Left hindlimb (tissue), 1 donor: Measurements from ENCODE around the gene FNBP1.

Experiments used
- DNase-seq: peaks from one replicate; pipeline ENCODE4 v3.0.0-alpha.2; 2018

Gene FNBP1

DNA sequence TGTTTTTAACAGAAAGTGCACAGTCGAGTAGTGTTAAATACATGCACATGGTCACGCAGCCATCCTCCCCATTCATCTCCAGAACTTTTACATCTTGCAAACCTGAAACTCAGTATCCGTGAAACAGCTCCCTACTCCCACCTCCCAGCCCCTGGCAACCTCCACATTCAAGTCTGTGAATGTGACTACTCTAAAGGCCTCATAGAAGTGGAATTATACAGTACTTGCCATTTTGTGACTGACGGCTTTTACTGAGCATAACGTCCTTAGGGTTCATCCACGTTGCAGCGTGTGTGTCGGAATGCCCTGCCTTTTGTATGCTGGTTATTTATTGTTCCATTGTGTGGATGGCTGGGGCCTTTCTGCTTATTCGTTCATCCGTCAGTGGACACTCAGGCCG, 171.9 kb downstream of the FNBP1 start:
- no peak for DNase-seq

DNA sequence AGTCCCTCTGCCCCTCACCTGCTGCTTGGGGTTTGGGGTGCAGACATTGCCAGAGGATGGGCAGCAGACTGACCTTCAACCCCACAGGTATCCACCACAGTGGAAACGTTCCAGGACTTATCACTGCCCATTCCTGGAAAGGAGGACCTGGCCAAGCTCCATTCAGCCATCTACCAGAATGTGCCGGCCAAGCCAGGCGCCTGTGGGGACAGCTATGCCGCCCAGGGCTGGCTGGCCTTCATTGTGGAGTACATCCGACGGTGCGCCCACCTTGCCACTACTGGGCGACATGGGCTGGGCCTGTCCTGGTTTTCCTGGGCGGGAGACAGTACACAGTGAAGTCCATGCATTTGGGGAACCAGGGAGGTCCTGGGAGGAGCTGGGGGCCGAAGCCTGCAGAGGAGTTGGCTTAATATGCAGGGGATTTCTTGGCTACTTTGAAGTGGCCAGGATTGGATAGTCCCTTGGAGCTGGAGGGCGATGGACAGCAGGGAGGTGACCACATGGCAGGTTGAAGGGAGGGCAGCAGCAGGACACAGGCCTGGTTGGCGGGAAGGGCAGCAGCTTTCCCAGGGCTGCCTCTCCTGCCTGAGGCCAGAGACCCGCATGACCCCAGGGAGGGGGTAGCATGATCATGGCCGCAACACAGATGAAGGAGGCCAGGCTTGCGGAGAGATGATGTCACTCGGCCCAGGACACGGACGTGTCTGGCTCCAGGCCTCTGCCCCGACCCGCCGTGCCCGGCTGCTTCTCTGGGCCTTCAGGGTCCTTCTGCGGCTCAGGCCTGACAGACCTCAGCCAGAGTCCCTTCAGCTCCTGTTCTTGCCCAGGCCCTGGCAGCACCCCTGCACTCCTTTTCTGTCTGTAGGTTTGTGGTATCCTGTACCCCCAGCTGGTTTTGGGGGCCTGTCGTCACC, 173.1 kb downstream of the FNBP1 start:
- DNase-seq: no peak

DNA sequence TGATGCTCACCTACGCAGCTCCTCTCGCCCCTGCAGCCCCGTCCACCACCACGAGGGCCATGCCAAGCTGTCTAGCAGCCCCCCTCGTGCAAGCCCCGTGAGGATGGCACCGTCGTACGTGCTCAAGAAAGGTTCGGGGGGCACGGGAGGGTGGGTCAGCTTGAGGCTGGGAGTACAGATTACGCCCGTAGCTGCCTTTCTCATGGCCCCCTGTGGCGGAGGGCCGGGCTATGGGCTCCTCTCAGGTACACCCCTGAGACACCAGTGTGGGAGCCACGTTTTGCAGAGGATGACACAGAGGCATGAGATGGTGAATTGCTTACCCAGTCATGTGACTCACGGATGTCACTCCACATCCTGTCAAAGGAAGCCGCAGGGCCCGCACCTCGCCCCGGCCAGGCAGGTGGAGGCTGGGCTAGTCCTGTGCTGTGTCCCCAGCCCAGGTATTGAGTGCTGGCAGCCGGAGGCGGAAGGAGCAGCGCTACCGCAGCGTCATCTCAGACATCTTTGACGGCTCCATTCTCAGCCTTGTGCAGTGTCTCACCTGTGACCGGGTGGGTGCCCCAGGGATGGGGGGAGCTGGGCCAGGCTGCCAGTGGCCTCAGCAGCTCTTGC, 174.0 kb downstream of the FNBP1 start:
- no peak for DNase-seq

DNA sequence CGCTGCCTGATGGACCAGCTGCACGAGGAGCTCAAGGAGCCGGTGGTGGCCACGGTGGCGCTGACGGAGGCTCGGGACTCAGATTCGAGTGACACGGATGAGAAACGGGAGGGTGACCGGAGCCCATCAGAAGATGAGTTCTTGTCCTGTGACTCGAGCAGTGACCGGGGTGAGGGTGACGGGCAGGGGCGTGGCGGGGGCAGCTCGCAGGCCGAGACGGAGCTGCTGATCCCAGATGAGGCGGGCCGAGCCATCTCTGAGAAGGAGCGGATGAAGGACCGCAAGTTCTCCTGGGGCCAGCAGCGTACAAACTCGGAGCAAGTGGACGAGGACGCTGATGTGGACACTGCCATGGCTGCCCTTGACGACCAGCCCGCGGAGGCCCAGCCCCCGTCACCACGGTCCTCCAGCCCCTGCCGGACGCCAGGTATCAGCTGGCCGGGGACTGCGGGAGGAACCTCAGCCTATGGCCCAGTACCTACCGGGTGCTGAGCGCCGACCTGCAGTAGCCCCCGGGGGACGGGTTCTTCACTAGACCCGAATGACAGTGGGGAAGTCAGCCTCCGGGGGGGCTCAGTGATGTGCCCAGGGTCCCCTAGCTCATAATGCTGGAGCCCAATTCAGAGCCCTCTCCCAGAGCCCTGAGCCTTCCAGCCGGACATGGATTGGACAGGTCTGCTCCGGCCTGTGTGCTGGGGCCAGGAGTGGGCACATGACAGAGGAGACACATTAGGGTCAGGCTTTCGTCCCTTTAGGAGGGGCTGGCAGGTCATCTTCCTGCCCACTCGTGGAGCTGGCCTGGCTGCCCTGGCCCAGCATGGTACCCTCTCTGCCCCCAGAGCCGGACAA, 174.7 kb downstream of the FNBP1 start:
- DNase-seq: no peak

DNA sequence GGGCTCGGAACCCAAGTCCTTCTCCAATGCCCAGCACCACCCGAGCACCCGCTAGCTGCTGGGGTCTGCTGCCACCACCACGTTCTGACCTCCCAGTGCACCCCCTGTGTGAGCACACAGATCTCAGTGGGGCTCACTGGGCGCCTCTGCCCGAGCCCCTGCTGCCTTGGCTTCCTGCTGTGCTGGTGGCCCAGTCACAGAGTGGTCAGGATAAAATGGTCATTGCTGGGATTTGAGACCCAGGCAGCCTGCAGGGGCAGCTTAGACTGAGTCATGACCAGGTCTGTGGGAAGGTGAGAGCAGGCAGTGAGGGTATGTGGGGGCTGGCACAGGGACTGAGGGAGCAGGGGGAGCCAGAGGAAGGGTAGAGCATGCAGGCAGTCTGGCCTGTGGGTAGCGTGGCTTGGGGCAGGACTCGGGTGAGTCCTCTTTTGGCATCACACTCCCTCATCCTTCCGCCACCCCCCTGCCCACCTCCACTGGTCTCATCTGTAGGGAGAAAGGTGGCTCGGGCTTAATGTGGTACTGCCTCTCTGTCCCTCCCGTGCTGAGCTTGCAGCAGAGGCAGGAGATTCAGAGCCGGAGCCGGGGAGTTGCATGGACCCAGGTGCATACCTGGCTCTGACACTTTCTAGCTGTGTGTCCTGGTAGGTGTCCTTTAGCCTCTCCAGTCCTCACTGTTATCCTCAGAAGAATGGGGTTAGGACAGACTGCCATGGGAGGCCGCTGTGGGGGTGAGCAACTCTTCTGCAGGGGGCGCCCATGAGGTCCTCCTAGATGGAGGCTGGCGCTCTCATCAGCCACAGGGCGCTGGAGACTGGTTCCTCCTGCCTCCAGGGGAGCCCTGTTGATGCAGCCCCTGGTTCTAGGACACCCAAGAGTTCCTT, 175.6 kb downstream of the FNBP1 start:
- DNase-seq: no peak

DNA sequence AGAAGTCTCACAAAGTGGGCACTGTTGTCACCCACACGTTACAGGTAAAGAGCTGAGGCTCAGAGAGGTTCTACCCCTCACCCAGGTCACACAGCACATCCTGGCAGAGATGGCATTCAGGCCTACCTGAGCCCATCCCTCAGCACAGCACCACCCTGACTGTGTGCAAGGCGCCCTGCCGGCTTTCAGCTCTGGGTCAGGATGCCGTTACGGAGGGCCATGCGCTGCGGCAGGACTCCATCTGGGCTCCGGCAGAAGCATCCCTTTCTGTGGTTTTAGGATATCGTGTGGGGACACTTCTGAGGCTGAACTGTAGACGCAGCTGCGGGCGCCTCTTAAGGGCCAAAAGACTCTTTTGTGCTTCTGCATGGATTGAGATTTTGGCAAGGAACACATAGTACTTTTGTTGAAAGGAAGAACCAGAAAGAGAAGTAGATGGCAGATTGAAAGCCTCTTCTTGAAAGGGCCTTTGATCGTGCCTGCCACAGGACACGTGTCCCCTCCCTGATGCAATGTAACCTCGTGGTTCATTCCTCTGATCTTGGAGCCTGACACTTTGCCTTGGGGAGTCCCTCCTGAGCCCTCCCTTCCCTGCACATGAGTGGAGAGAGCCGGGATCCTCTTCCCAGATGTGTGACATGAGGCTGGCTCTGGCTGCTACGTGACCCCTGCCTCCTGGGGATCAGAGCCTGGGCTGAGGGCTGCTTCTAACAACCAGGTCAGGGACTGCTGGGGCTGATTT, 176.4 kb downstream of the FNBP1 start:
- DNase-seq: no peak

DNA sequence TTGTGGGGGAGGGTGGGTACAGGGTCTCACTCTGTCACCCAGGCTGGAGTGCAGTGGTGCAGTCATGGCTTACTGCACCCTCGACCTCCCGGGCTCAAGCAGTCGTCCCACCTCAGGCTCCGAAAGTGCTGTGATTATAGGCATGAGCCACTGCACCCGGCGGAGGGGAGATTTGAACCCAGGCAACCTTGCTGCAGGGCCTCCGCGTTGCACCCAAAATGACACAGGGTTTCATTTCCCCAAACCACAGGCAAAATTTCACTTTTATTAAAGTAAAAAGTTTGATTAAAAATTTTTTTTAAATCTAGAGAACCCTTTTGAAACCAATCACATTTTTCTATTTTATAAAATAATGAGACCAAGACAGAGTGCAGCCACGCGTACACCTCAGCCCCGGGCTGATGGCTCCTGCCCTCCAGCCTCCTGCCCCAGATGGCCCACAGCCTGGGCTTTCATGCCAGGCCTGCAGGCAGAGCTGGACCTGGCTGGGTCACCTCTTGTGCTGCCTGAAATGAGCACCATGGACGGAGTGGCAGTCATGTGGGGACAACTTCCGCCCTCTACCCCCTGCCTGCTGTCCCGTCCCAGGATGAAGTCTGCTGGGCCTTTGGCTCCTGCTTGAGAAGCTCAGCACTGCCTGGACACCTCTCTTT, 177.2 kb downstream of the FNBP1 start:
- DNase-seq: no peak

DNA sequence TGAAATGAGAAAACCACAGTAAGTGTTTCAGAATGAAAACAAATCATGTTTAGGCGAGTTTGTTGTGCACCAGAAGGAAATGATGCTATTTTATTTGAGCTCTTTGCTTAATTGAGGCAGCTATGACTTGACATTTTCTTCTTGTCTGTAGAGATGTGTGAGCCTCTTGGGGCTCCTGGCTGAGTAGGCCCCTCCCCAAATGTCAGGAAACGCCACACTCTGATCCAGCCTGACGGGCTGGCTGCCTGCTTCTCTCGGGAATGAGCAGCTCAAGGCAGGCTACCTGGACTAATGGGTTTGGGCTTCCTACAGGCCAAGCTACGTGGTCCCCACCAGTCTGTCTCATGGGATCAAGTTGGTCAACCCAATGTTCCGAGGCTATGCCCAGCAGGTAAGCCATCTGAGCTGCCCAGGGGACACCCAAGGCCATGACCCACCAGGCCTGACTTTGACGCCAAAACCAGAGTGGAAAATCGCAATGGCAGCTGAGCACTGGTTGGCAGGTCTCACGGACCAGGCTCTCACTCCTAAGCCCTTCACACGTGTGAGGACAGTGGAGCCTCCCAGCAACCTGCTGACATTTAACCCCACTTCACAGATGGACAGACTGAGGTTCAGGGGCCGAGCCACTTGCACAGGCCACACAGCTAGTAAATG, 177.9 kb downstream of the FNBP1 start:
- DNase-seq: no peak

DNA sequence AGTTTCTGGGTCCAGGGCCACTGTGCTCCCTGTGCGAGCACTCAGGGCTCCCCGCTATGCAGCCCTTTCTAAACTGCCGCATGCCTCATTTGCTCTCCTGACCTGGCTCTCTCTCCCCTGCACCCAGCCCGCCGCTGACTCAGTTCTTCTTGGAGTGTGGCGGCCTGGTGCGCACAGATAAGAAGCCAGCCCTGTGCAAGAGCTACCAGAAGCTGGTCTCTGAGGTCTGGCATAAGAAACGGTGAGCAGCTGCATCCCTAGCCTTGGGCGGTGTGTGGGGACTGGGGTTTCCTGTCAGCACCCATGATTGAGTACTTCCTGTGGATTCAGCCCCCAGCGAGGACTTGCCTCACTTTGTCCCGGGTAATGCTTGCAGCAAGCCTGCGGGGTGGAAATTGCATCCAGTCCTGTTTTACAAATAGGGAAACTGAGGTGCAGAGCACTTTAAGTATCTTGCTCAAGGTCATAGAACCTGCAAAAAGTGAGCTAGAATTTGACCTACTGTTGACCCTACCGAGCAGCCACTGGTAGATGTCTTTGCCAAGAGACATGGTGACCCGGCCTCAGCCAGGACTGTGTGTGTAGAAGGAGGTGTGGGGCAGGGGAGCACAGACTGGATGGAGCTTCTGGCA, 179.8 kb downstream of the FNBP1 start:
- no peak for DNase-seq

DNA sequence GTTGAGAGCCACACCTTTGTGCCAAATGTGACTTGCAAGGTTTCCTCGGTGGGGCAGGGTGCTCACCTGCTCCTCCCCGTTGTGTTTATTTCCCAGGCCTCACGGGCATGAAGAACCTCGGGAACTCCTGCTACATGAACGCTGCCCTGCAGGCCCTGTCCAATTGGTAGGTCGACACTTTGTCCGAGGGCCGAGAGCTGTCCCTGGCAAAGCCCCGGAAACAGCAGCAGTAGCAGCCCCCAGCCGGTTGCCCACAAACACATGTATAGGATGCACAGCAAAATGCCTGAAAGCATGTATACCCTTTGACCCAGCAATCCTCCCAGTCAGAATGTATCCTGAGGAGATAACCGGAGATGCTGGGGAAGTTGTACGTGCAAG, 181.6 kb downstream of the FNBP1 start:
- DNase-seq: no peak

DNA sequence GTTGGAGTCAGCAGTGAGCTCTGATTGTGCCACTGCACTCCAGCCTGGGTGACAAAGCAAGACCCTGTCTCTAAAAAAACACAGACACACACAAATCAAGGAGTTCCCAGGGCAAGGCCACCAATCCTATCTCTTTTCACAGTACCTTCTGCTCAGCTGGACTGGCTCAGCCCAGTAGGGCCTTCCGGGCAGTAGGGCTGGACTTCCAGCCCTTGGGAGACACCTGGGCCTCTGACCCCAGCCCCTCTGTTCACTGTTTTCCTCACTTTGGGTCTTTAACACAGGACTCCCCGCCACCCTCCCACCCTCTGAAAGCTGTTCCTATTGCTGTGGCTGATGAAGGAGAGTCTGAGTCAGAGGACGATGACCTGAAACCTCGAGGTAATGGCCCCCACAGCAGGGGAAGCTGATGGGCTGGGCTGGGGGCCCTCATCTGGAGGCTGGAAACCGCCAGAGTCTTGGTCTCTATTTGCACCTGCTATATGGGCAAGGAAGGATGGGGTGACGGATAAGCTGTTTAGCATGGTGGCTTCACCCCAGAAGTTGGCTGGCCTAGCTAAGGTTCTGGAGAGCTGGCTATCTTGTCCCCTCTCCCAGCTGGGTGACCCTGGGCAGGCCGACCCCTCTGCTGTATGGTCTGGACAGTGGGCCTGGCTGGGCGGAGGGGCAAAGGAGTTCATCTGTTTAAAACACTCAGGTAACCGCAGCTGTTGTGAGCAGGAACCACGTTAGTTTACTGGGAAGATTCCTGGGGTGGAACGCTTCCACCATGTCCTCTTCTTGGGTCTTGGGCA, 182.1 kb downstream of the FNBP1 start:
- DNase-seq: no peak

DNA sequence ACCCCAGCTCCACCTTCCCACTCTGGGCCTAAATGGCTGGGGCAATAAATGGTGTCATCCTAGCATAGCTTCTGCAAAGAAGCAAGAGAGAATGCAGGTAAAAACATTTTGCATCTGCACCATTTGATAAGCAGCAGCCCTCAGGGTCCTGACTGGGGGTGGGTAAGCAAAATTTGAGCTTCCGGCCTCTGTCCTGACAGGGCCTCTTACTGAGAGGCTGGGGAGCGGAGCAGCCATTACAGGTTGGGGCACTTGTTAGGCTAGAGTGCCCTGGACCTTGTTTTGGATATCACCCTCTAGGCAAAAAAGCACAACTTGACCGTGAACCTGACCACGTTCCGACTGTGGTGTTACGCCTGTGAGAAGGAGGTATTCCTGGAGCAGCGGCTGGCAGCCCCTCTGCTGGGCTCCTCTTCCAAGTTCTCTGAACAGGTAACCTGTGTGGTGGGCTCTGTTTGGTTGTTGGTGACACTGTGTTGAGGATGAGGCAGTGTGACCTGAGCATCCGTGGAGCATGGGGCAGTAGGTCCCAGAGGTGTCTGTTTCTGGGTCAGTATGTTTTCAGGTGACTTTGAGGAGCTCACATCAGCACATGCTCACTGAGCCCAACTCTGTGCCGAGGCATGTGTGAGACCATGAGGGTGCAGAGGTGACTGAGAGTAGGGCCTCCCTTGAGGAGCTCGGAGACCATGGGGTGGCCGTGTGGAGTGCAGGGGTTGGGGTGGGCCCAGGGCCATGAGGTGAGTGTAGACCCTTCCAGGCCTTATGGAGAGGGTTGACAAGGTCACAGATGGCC, 184.6 kb downstream of the FNBP1 start:
- no peak for DNase-seq

DNA sequence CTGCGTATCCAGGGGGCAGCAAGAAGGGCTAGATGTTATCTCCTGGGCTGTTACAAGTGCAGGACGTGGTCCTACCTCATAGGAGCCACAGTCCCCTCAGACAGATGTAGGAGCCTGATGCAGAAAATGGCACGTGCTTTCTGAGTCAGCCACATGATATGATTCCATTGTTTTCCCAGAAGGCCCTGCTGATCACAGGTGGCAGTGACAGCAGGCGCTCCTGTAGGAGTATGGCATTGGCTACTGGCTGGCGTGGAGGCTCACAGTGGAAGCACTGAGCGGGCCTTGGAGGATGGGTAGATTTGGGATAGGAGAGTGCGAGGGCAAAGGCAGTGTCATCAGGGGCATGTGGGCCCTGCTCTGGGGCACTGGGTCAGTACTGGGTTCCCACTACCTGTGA, 185.8 kb downstream of the FNBP1 start:
- no peak for DNase-seq

DNA sequence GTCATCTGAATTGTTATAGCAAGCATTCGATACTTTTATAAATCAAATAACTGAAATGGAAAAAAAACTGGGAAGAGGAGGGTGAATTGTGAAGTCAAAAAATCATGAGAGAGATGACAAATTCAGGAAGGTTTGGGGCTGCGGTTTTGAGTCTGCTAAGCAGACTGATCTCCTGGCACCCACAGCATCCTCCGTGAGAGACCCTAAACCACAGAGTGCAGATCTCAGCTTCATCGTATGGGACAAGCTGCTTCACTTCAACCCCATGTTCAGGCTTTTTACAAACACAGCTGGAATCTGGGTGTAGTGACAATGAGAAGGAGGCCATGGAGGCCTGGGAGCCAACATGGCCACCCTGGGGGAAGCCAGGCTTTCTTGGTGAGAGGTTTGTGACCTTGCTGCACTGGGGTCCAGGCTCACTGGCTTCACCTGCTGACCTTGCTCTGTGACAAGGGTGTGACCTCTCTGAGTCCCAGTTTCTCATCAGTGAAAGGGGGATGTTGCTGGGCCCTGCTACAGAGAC, 188.3 kb downstream of the FNBP1 start:
- no peak for DNase-seq

DNA sequence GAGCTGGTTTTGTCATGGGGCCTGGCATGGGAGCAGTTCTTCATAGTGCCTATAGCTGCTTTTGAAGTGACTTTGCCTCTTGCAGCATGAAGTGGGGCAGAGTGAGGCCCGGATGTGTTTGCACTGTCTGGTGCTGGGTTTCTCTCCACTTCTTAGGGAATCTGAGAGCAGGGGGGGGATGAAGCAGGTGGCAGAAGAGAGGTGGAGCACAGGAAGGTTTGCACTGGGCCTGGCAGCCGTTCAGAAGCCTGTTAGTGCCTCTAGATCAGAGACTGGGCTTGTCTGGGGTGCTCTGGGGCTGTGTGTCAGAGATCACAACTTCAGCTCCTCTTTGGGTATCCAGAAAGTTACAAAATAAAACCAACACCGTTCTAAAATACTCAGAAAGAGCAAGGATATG, 189.4 kb downstream of the FNBP1 start:
- no peak for DNase-seq

DNA sequence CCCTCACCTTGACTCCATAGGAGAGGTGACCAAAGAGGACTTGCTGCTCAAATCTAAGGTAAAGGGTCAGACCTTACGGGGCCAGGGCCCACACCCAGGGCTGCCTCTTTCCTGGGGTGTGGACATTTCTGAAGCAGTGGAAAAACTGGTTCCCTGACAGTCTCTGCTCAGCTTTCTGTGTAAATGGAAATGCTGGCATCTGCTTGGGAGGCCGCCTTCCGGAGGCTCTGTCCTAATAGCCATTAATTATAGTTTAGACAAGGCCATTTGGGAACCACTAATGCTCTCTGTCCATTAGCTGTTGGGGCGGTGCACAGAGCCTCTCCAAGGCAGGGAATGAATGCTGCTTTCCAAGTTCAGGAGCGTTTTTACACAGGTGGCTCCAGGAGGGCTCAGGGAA, 190.4 kb downstream of the FNBP1 start:
- DNase-seq: no peak

DNA sequence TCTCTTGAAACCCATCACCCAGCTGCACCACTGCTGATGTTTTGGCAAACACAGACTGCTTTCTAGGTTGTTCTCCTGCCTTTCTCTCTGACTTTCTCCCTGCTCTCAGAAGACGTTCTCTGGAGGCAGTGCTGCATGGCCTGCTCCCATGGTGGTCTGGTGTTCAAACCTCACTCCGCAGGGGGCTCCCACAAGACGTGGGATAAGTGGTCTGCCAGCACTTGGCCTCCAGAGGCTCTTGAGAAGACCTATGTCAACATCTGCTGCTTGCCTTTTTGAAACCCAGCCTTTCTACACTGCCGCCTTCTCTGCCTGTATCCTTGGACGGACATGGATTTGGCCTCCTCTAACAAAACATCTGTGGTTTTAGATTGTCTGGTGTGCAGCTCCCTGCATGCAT, 191.2 kb downstream of the FNBP1 start:
- no peak for DNase-seq
